ENCODE results near the gene ATG2B. TPM values are rescaled to one million over a fixed set of nuclear protein-coding genes. Genes with fewer than 3 reads are reported as not detected.

ATG2B gene
- total RNA-seq, 1 donor from 2014 or later: 14.1 TPM

- Mint-ChIP-seq H3K27me3 (ENCODE audit: unreplicated experiment) (peaks cover 2% of the 10 kb centered on the region), H3K27ac (ENCODE audit: unreplicated experiment) (no peak overlapping the region), H3K9me3 (ENCODE audit: unreplicated experiment) (peaks cover 4% of the 10 kb centered on the region), H3K36me3 (ENCODE audit: low read depth, unreplicated experiment) (no peaks in the 10 kb centered on the region), H3K4me3 (ENCODE audit: unreplicated experiment) (no peak overlapping the region), H3K4me1 (ENCODE audit: unreplicated experiment) (peaks cover 4% of the 10 kb centered on the region)
- DNase-seq (ENCODE audit: low spot score): no peak
- TF ChIP-seq CTCF (IDR thresholded peaks at IDR 0.05; ENCODE audit: unreplicated experiment): no peak
Observed at GRCh38 chr14:96231056-96231455, 132.1 kb downstream of the ATG2B start.

DNA sequence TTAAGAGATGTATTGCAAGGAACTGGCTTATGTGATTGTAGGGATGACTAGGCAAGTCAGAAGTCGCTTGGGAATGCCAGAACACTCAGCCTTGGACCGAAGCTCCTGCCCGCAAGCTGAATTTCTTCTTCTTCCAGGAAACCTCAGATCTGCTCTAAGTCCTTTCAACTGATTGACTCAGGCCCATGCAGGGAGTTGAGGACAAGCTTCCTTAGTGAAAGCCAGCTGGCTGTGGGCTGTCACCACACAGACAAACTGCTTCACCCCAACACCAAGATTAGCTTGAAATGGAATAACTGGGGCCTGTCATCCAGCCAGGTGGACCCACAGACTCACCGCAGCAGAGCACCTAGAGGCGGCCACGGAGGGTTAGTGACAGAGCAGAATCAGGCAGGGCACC is 133.8 kb downstream of the ATG2B start:
- H3K27me3 Mint-ChIP-seq (ENCODE audit: unreplicated experiment): no peaks in the 10 kb centered on the region
- DNase-seq (ENCODE audit: low spot score): no peak
- peaks cover 4% of the 10 kb centered on the region for H3K9me3 Mint-ChIP-seq (ENCODE audit: unreplicated experiment)
- H3K4me1 Mint-ChIP-seq (ENCODE audit: unreplicated experiment): no peaks in the 10 kb centered on the region
- H3K27ac Mint-ChIP-seq (ENCODE audit: unreplicated experiment): no peak overlapping the region
- H3K36me3 Mint-ChIP-seq (ENCODE audit: low read depth, unreplicated experiment): no peaks in the 10 kb centered on the region
- TF ChIP-seq CTCF (IDR thresholded peaks at IDR 0.05; ENCODE audit: unreplicated experiment): no peak
- no peak overlapping the region for H3K4me3 Mint-ChIP-seq (ENCODE audit: unreplicated experiment)

Other genes starting within 250 kb of the ATG2B start
- 0.15 TPM for gene BDKRB2, start 158.5 kb downstream of the ATG2B start, total RNA-seq (ENCODE audit: unreplicated experiment)
- gene BDKRB1, start 107.1 kb downstream of the ATG2B start, total RNA-seq (ENCODE audit: unreplicated experiment): not detected
- 27.6 TPM for gene GSKIP, start 185 bp upstream of the ATG2B start, total RNA-seq (ENCODE audit: unreplicated experiment)
- 4.5 TPM for gene AK7, start 28.8 kb upstream of the ATG2B start, total RNA-seq (ENCODE audit: unreplicated experiment)
- 161 TPM for gene PAPOLA, start 139.0 kb upstream of the ATG2B start, total RNA-seq (ENCODE audit: unreplicated experiment)